ENCODE measurements around the gene RAB29. TPM values are rescaled to one million over a fixed set of nuclear protein-coding genes. Genes with fewer than 3 reads are reported as not detected.

Gene RAB29
- polyA plus RNA-seq, 1 of the 3 experiments (the other 2 are of a cell fraction) = 9.2 TPM

- Histone ChIP-seq H3K27me3 (ENCODE audit: insufficient read depth) (no peaks in the 10 kb centered on the region), H3K4me3 (ENCODE audit: low read depth in 2 of 2, low read length in 1 of 2) (no peak overlapping the region), H3K4me1 (ENCODE audit: control insufficient read depth in 1 of 2, insufficient read depth in 2 of 2, low read depth in 1 of 2, low read length in 1 of 2) (peaks cover 0 to 14% of the 10 kb centered on the region in 2 experiments; a peak in 1 of 4 replicates), H3F3A (replicated peaks; ENCODE audit: insufficient read depth) (no peaks in the 10 kb centered on the region), H3K9me3 (no peaks in the 10 kb centered on the region), H3K79me2 (ENCODE audit: insufficient read depth) (no peaks in the 10 kb centered on the region), H3K9ac (no peak overlapping the region), H3K4me2 (no peak overlapping the region), H2AFZ (ENCODE audit: low read depth) (no peak overlapping the region), H3K36me3 (replicated peaks in 1 of 2; ENCODE audit: control insufficient read depth in 1 of 2, insufficient read depth in 2 of 2, low read length in 1 of 2) (peaks cover 0 to 21% of the 10 kb centered on the region in 2 experiments), H3K9me2 (no peaks in the 10 kb centered on the region), H3K27ac (ENCODE audit: low read depth in 2 of 2, low read length in 1 of 2) (no peak overlapping the region), H4K20me1 (ENCODE audit: insufficient read depth) (no peaks in the 10 kb centered on the region)
- DNase-seq = no peak
- TF ChIP-seq RXRA (IDR thresholded peaks at IDR 0.05; ENCODE audit: borderline replicate concordance, low read depth) (no peak), IRF3 (IDR thresholded peaks at IDR 0.05; ENCODE audit: low read depth, low read length) (no peak), RFX5 (IDR thresholded peaks at IDR 0.05; ENCODE audit: low read length) (no peak), TEAD4 (IDR thresholded peaks at IDR 0.05; ENCODE audit: borderline replicate concordance, insufficient read depth) (no peak), NFIC (IDR thresholded peaks at IDR 0.05; ENCODE audit: borderline replicate concordance) (no peak), SMC3 (IDR thresholded peaks at IDR 0.05; ENCODE audit: low read depth, low read length) (no peak), FOSL2 (IDR thresholded peaks at IDR 0.05; ENCODE audit: borderline replicate concordance, low read depth) (no peak), REST (IDR thresholded peaks at IDR 0.05; ENCODE audit: low read depth, low read length) (no peak), ZBTB33 (IDR thresholded peaks at IDR 0.05; ENCODE audit: borderline replicate concordance, low read depth) (no peak), NRF1 (IDR thresholded peaks at IDR 0.05; ENCODE audit: low read depth, low read length) (no peak), MXI1 (IDR thresholded peaks at IDR 0.05; ENCODE audit: low read depth, low read length) (no peak), CTCF (IDR thresholded peaks at IDR 0.05) (no peak), USF2 (IDR thresholded peaks at IDR 0.05; ENCODE audit: borderline replicate concordance, low read depth, low read length) (no peak), RCOR1 (IDR thresholded peaks at IDR 0.05; ENCODE audit: low read length) (no peak), SIN3A (IDR thresholded peaks at IDR 0.05; ENCODE audit: borderline replicate concordance, low read depth, low read length) (no peak), MAX (IDR thresholded peaks at IDR 0.05; ENCODE audit: low read depth) (no peak)
- ChIA-PET CTCF (interaction anchor here (1.1 to 3.0 kb wide), 4 partner anchors 10 to 173 kb away, joined by 3 to 24 read pairs (median 9); no protein-coding TSS in a partner anchor), POLR2A (no interaction called here)
- 100% methylated on average over 2 of the region's 2 CpGs for WGBS (ENCODE audit: low lambda C conversion rate)
These were observed 29.3 kb upstream of the RAB29 start for GRCh38 chr1:205804605-205805004.
